NCI-H460 (cell line): Measurements from ENCODE around the gene NELL2. TPM values are rescaled to one million over a fixed set of nuclear protein-coding genes. Genes with fewer than 3 reads are reported as not detected.
"Not testable (repeated sequence)": the region's sequence is repeated elsewhere in the genome, so short reads cannot be mapped to it uniquely, and the experiment has no call there.

Source experiments
- DNase-seq: peaks from one replicate; pipeline ENCODE4 v3.0.0-alpha.2; 2016; ENCODE audit warnings: low read depth; ENCODE audit errors: extremely low read depth
- total RNA-seq: library from RNA; depleted of rRNA; stranded (reverse); fragments of >200 nt; shearing (Covaris generic); gene quantifications from 2 replicates; pipeline ENCODE4 v1.2.3, GENCODE V29; 2014

NELL2 gene
- total RNA-seq, 1 experiment from 2014 or later = 0.15 TPM

DNA sequence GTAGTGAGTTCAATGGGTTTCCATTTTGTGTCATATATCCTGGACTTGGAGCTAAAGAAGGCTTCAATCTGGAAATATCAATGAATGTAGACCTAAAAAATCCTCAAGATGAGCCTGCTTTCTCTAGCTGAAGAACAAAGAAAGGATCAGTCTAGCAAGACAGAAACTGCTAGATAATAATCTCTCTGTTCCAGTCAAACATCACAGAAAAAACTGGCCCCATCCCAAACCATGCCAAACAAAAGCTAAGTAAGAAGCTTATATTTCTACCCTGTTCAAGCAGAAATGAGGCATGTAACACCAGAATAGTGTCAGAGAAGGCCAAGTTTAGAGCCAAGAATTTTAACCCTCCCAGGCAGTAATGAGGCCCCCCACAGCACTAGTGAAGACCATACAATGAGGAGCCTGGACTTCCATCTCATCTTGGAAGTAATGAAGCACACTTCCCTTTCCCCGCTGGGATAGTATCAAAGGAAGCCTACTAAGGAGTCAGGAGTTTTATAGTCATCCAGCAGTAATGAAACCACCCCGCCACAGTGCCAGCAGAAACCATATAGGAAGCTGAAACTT is 95.8 kb downstream of the NELL2 start:
- no peak for DNase-seq

DNA sequence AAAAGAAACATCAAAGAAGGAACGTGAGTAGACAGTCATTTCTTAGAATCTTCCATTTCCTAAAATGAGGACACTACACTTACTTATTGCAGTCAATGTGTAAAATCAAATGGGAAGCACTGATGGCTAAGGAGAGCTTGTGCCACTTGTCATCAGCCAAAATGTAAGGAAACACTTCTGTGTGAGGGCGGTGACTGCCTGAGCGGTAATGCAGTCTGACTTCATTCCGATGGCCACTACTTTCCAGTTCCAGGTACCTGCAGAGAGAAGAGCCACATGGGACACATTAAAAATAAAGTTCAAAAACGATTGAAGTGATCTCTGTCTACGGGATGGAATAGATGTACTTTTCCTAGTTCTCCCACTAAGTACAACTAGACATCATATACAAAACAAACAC is 96.3 kb downstream of the NELL2 start:
- no peak for DNase-seq

DNA sequence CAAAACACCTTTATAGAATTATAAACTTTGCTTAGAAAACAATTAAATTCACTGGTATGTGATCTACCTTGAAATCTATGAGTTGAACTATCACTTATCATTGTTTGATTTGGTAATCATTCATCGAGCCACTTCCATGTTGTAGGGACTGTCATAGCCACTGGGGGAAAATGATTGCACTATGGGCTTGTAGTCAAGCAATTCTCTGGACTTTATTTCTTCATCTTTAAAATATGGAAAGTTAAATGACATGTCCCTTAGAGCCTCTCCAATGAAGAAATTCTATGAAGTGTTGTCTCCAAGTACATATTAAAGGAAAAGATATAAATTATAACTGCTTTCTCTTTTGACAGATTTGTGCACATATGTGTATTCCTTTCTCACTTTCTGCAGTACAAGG is 97.3 kb downstream of the NELL2 start:
- no peak for DNase-seq

DNA sequence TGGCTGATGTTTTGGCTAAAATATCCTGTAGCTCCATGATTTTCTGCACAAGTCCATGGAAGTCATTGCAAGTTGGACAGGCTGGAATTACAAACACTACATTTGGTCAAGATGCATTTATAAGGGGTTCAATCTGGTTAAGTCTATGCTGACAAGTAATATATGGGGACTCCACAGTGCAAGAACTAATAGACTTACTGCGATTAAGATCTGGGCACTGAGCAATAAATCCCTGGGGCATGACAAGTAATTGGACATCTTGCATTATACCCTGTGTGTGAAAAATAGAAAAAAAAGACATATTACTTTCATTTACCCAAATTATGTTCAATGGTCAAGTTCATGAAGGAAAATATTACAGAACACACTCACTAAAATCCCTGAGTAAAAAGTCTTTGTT is 99.1 kb downstream of the NELL2 start:
- no peak for DNase-seq

DNA sequence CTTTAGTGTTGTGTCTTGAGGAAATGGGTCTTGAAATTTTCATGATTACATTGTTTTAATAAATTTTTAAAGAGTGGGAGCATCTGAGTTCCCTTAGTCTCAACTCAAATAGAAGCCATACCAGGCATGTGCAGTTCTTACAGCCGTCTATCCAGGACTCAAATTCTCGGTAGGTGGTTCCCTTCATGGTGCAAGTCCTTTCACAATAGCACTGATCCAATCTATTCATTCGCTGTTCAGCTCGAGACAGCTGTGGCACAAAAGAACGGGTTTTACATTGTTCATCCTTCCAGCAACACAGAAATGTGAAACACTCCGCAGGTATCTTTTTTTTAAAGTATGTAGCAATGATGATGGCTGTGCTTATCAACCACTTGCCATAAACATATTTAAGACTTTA is 100.2 kb downstream of the NELL2 start:
- no peak for DNase-seq

DNA sequence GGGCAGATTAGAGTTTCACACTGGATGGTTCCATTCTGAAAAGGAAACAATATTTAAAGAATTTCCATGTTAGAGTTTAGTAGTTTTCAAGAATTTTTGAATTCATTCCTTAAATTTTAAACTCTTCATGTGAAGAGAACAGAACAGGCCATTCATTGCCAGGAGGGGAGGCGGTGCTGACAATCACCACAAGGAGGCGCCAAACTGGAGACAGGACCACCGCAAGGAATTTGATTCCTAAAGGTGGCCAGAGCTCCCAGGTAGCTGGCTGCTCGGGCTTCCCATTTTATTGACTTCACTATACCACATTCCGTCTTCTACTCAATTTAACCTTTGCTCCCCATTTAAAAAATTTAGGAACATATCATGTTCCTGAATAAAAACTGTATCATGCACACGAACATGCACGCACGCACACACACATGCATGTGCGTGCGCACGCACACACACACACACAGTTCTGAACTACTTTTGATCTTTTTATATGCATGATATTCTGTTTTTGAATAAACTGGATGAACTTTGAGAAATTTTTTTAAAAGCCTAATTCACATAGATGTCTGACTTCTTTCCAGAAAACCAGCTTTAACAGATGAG is 101.2 kb downstream of the NELL2 start:
- DNase-seq = peak; percentile 9

DNA sequence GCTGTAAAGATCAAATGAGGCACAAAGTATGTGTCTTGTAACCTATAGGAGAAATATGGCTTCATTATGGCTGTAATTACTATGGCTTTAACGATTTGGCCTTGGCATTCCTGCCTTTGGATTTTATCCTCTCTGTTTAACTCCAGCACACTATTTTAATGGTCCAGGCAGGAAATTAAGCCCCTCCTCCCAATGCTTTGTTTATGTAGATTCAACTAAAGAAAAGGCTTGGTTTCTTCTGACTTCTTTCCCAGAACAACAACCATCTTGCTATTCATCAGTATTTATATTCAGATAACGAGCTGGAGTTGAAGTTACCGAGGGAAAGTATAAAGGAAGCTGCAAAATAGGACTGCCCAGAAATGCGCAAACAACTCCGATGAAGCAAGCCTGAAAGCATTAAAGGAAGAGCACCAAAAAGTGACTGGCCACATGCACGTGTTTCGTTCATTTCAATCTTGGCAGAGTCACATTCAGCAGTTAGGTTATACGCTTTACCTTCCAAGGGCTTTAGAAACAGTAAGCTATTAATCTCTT is 104.6 kb downstream of the NELL2 start:
- DNase-seq = no peak

DNA sequence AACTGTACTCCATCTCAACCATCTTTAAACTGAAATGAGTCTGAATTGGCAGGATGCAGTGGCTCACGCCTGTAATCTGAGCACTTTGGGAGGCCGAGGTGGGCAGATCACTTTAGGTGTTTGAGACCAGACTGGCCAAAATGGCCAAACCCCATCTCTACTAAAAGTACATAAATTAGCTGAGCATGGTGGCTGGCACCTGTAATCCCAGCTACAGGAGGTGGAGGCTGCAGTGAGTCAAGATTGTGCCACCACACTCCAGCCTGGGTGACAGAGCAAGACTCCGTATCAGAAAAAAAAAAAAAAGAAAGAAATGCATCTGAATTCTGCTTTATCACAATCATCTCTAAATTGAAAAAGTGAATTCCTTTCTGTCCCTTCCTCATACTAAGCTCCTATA is 110.3 kb downstream of the NELL2 start:
- DNase-seq = no peak

DNA sequence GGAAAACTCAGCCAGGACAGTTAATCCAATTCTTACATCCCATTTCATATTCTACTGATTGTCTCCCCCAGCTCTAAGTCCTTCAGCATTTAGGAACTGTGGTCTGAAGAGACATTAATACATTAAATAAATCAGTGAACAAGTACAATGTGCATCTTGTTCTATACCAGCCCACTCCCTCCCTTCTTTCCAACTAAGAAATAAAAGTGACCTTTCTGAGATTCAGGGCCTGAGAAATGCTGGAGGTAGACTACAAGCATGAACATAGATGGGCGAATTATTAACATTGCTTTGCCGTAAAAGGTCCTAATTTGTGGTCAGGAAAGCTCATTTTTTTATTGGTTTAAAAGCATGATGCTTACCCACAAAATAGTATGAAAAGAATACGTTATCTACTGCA is 113.1 kb downstream of the NELL2 start:
- DNase-seq = no peak

DNA sequence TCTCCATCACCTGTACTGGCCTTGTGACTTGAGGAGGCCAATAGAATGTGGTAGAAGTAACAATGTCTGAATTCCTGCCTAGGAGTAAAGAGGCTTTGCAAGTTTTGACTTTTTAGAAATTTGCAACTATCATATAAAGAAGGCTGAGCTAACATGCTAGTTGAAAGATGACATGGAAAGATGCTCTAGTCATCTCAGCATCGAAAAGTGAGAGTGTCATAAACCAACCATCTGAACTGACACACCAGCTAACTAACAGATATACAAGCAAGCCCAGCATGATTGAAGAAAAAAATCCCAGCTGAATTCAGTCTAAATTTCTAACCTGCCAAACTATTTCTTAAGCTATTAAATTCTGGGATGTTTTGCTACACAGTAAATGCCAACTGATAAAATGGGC is 116.8 kb downstream of the NELL2 start:
- no peak for DNase-seq

DNA sequence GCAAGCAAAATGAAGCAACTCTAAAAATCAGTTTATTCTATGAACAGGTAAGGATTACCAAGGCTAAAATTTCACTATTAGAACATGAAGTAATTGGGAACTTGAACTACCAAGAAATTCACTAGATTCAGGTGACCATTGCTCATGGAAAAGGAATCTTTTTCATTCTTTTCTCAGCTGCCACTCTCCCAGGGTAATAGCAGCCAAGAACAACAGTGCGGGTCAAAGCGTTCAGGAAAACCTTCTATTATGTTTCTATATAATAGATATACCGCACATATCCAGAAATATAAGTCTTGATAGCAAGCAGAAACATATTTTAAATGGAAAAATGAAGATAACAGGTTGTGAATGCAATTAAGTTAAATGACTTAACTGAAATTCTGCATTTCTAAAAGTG is 125.6 kb downstream of the NELL2 start:
- DNase-seq = no peak

DNA sequence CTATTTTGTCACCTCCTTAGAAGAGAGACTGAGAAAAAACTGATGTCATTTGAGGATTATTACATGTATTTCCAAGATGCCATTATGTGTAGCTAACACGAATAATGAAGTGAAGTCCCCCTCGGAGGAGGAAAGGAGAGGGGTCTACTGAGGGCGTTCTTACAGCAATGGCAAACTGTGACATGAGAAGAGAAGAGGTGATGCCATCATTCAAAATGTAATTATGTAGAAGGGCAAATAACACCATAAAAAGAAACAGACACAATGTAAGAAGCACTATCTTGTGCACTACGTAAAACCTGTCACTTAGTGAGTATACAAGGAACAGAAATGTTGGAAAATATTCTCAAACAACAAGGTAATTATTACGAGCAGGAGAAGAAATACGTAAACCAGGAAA is 126.5 kb downstream of the NELL2 start:
- DNase-seq = no peak

DNA sequence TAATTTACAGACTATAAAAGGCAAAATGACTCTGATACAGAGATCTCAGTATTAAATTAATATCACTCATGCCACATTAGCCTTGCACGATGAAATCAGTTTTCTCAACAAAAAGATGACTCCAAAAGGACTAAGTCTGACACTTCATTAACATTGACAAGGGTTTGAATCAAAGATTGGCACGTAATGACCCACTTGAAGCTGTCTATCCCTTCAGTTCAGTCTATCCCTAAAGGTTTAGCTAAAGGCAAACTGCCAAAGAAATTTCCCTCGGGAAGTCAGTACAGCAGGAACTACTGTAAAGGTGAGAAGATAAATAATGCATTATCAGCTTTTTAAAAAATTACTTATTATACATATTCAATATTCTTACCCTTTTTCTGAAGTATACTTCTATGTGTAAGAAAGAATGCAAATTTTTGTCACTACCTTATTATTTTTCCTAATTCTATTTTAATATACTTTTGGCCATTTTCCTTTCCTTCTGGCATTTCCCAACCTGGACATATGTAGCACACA is 127.1 kb downstream of the NELL2 start:
- DNase-seq = no peak

DNA sequence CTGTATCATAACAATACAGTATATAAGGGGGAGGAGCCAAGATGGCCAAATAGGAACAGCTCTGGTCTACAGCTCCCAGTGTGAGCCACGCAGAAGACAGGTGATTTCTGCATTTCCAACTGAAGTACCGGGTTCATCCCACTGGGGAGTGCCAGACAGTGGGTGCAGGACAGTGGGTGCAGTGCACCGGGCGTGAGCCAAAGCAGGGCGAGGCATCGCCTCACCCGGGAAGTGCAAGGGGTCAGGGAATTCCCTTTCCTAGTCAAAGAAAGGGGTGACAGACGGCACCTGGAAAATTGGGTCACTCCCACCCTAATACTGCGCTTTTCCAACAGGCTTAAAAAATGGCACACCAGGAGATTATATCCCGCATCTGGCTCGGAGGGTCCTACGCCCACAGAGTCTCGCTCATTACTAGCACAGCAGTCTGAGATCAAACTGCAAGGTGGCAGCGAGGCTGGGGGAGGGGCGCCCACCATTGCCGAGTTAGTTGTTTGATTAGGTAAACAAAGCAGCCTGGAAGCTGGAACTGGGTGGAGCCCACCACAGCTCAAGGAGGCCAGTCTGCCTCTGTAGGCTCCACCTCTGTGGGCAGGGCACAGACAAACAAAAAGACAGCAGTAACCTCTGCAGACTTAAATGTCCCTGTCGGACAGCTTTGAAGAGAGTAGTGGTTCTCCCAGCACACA is 134.7 kb downstream of the NELL2 start:
- DNase-seq = not testable (repeated sequence)

DNA sequence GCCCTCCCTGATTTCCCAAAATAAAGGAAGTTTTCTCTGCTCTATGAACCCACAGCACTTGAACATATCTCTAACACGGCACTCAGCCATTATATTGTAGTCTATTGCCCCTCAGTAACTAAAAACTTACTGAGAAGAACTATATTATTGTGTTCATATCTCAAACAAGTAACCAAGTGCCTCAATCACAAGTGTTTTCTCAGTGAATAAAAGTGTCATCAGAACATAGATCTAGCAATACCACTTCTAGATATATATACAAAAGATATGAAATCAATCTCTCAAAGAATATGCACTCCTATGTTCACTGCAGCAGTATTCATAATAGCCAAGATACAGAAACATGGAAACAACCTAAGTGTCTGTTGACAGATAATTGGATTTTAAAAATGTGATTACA is 138.1 kb downstream of the NELL2 start:
- DNase-seq = no peak

DNA sequence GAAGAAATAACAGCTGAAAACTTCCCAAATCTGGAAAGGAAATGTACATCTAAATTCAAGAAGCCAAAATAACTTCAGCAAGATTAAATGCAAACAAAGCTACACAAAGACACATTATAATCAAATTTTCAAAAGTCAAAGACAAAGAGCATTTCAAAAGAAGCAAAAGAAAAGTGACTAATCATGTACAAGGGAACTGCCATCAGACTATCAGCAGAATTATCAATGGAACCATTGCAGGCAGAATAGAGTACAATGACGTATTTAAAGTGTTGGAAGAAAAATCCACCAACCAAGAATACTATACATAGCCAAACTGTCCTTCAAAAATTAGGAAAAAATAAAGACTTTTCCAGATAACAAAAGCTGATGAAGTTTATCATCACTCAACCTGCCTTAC is 147.5 kb downstream of the NELL2 start:
- no peak for DNase-seq

DNA sequence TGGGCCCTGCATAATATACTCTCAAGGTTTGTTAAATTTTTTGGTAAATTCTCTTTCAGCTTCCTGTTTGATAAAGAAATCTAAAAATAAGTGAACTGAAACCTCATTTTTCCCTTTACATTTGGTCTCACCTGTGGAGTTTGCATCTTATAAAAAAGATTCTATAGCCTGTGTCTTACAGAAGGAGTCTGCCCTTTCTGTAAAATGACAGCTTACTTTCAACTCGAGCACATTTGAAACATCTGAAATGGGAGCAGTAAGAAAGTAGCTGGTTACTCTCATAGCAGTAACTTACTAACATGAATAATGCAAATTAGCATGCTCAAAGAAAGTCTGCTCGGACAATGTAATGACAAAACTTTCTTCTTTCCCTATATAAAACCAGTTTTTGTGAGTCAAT is 155.8 kb downstream of the NELL2 start:
- DNase-seq = no peak

DNA sequence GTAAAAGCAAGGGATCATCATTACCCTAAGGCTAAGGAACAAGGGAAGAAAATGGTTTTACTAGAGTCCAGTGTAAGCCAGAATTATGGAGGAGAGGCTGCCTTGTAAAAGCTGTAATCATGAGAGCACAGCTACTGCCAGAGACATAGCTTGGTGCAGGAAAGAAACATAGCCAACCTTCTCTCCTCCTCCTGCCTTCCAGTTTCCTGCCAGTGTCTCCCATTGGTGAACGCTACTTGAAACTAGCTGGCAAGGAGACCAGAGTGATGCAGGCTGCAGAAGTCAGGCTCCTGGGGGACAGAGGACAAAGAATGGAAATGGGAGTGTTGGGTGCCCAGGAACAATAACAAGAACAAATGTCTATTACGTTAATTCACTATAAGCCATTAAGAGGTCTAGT is 158.5 kb downstream of the NELL2 start:
- DNase-seq = no peak

DNA sequence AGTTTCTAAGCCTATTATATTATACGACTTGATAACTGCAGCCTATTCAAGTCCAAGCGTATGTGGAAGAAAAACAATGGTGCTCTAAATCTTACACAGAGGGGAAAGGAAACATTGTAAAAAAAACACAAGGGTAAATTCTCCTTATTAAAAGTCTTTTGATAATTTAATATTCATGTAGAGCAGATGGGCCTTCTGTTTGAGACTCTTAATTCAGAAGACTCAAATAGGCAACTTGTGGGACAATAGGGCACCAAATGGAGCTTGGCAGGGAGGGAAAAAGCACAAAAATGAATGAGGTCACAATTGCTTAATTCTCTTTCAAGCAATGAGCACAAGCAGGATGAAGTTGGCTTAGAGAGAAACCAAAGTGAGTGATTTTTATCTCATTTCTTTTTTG is 159.4 kb downstream of the NELL2 start:
- no peak for DNase-seq

DNA sequence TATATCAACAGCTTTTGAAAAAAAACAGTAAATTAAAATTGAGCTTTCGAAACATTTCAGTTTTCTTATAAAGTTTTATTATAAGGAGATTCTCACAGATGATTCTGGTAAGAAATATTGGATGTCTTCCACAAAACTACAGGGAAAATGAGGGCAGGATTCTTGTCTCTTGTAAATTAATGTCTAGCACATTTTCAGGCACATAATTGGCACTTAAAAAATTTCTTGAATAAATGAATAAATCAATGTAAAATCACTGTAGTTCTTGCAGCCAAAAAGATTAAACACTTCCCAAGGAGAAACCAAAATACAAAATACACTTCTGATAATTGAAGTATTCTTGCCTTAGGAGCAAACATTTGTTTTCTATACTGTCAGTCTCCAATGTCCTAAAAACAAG is 164.4 kb downstream of the NELL2 start:
- no peak for DNase-seq

DNA sequence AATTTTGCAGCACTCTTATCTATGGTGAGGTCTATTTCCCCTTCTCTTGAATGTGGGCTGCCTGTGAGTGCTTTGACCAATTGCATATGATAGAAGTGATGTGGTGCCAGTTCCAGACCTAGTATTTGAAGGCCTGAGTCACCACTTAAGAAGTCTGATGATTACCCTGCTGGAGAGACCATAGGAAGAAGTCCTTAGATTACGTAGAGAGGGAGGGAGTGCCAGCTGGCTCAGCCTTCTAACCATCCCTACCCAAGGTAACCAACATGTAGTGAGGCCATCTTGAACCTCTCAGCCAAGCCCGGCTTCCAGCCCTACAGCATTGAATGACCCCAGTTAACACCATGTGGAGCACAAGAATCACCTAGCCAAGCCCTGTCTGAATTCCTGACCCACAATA is 166.9 kb downstream of the NELL2 start:
- DNase-seq = no peak

DNA sequence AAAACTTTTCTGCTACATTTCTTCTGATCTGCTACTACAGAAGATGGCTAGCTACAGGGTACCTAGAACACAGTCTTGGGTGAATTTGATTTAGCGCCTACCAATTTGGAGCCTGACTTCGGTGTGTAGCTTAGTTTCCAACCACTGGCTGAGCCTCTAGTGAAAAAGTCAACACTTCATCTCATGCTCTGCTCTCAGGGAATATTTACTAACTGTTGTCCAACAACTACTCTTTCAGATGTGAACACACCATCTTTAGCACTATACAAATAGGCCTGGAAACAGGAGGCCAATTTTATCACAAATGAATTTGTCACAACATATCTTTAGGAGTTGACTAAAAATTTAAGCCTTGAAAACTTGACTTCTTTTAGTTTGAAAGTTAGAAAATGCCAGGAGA is 167.9 kb downstream of the NELL2 start:
- DNase-seq = no peak
